Measurements from ENCODE around the gene C10orf105. TPM values are rescaled to one million over a fixed set of nuclear protein-coding genes. Genes with fewer than 3 reads are reported as not detected.

Gene C10orf105
- total and polyA plus RNA-seq, 2 of the 8 experiments (the other 6 are each of a cell fraction or from before 2014, with no cell fraction given), result 0.71 to 0.73 TPM

DNA sequence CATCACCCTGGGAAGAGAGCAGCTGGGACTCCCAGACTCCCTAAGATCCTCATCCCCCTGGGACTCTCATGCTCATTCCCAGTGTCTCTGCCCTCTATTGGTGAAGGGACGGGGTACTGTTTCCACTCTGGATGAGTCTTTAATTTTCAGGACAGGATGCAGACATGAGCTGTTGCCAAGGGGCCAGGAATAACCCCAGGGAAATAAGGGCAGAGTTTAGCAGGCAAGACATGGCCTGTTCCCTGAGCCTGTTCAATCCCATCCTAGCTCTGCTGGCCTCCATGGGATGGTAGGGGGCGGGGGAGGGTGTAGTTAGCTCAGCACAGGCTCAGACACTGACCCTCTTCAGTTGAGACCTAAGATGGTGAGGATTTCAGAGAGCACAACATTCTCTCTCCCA lies 14.0 kb downstream of the C10orf105 start:
- H2BK120ac ChIP-seq (replicated peaks; ENCODE audit: low read depth, low read length), result no peak overlapping the region
- no peak overlapping the region for H3K18ac ChIP-seq (ENCODE audit: extremely low read depth, low read length)
- H3K4me1 ChIP-seq (replicated peaks in 1 of 4; ENCODE audit: control insufficient read depth in 3 of 4, insufficient read depth in 4 of 4, low read length in 3 of 4), result no peaks in the 10 kb centered on the region; a peak in 3 of 7 replicates
- no peak overlapping the region for H2BK20ac ChIP-seq (ENCODE audit: low read length)
- H2AFZ ChIP-seq (ENCODE audit: low read length), result no peak overlapping the region
- no peak overlapping the region for H3K9ac ChIP-seq (replicated peaks in 1 of 4; ENCODE audit: extremely low read depth in 1 of 4, low read depth in 3 of 4, low read length in 3 of 4)
- no peak overlapping the region for H2BK5ac ChIP-seq (ENCODE audit: low read depth, low read length)
- no peak overlapping the region for H3K27ac ChIP-seq (ENCODE audit: low read depth, low read length)
- H3K36me3 ChIP-seq (ENCODE audit: control insufficient read depth in 2 of 4, insufficient read depth in 4 of 4, low read length in 3 of 4), result no peaks in the 10 kb centered on the region
- no peak overlapping the region for H3K4me3 ChIP-seq (ENCODE audit: extremely low read depth in 1 of 4, insufficient read depth in 2 of 4, low read depth in 3 of 4, low read length in 4 of 4)
- no peak overlapping the region for H4K8ac ChIP-seq (ENCODE audit: extremely low read depth, insufficient read depth, low read length)
- TF ChIP-seq TEAD4 (IDR thresholded peaks at IDR 0.05; ENCODE audit: low read depth, low read length), result no peak
- peak in 1 of 2 experiments; percentile 4; a peak in 1 of 4 replicates for TF ChIP-seq RAD21 (IDR thresholded peaks at IDR 0.05 in 1 of 2, conservative IDR thresholded peaks at IDR 0.05 in 1 of 2; ENCODE audit: low read depth in 2 of 2, low read length in 2 of 2)
- no peak for TF ChIP-seq TBP (IDR thresholded peaks at IDR 0.05; ENCODE audit: low read depth, low read length)
- H3K4me2 ChIP-seq (ENCODE audit: insufficient read depth in 1 of 2, low read depth in 2 of 2, low read length in 2 of 2), result no peak overlapping the region
- WGBS, 2 experiments (ENCODE audit: extremely low coverage in 1 of 2, insufficient coverage in 1 of 2, insufficient read length in 1 of 2, insufficient replicate concordance in 2 of 2, low coverage in 1 of 2, low lambda C conversion rate in 2 of 2, missing lambda C conversion rate in 1 of 2), result 67% methylated on average over 2 of the region's 2 CpGs; no CpG with 5 or more reads in 1 of the 2 experiments
- no peak overlapping the region for H3K23ac ChIP-seq (ENCODE audit: insufficient read length)
- no peaks in the 10 kb centered on the region for H3K23me2 ChIP-seq (ENCODE audit: low read depth, low read length)
- no peak overlapping the region for H2BK12ac ChIP-seq (ENCODE audit: low read depth, low read length)
- no peak overlapping the region for H2AK5ac ChIP-seq (ENCODE audit: low read depth, low read length)
- FAIRE-seq, result no peak
- no peaks in the 10 kb centered on the region for H3K9me3 ChIP-seq (ENCODE audit: insufficient read depth in 2 of 2, low read depth in 1 of 2, low read length in 1 of 2)
- H2BK15ac ChIP-seq (ENCODE audit: low read length), result no peak overlapping the region
- H4K91ac ChIP-seq (replicated peaks; ENCODE audit: insufficient read length, low read length), result no peak overlapping the region
- no peak overlapping the region for H3K56ac ChIP-seq (replicated peaks; ENCODE audit: insufficient read length, low read depth, low read length)
- H4K20me1 ChIP-seq (replicated peaks in 1 of 2; ENCODE audit: control insufficient read depth in 1 of 2, insufficient read depth in 2 of 2, low read length in 2 of 2), result no peaks in the 10 kb centered on the region
- no peak overlapping the region for H3K14ac ChIP-seq (ENCODE audit: insufficient read length)
- no peak for DNase-seq (ENCODE audit: low read depth in 1 of 2, low spot score in 2 of 2)
- H3K79me1 ChIP-seq (ENCODE audit: low read depth, low read length), result no peaks in the 10 kb centered on the region
- ChIA-PET CTCF (ENCODE audit: partially characterized antibody) (interaction anchor here (0.6 to 7.0 kb wide), 47 partner anchors 7 to 1723 kb away, joined by 3 to 169 read pairs (median 5); partner anchors contain the start of genes C10orf105, CDH23 and SLC29A3), POLR2A (ENCODE audit: partially characterized antibody) (no interaction called here)
- no peak overlapping the region for H4K5ac ChIP-seq (ENCODE audit: insufficient read length, low read depth, low read length)
- H3K27me3 ChIP-seq (replicated peaks in 1 of 4; ENCODE audit: control insufficient read depth in 3 of 4, extremely low read depth in 1 of 4, insufficient read depth in 3 of 4, low read length in 3 of 4), result peaks cover 0 to 3% (median 0%) of the 10 kb centered on the region in 4 experiments; a peak in 1 of 7 replicates
- H3K4ac ChIP-seq (replicated peaks; ENCODE audit: insufficient read length, low read depth, low read length), result no peak overlapping the region
- H3K79me2 ChIP-seq (ENCODE audit: control insufficient read depth in 1 of 2, insufficient read depth in 2 of 2, low read length in 2 of 2), result no peaks in the 10 kb centered on the region
